Measurements from ENCODE around the gene PLEKHA6. TPM values are rescaled to one million over a fixed set of nuclear protein-coding genes. Genes with fewer than 3 reads are reported as not detected.

The PLEKHA6 gene
- total RNA-seq, 2 donors from 2014 or later, result 24.5 to 49.3 TPM

GRCh38 chr1:204355913-204356312, 3.8 kb downstream of the PLEKHA6 start:
- Histone ChIP-seq H3K27me3 (replicated peaks; ENCODE audit: insufficient read depth) (no peaks in the 10 kb centered on the region), H3K27ac (no peak overlapping the region), H3K4me3 (no peak overlapping the region), H3K9me3 (no peaks in the 10 kb centered on the region), H3K36me3 (no peaks in the 10 kb centered on the region), H3K4me1 (replicated peaks) (no peaks in the 10 kb centered on the region)
- TF ChIP-seq POLR2A (IDR thresholded peaks at IDR 0.05), result no peak
- no peak for TF ChIP-seq POLR2AphosphoS5 (IDR thresholded peaks at IDR 0.05)
- TF ChIP-seq CTCF (IDR thresholded peaks at IDR 0.05), result no peak
- intact Hi-C loops (cut with DNase I), result no loop called here
- 87% methylated on average over 4 of the region's 4 CpGs for WGBS
- no peak for DNase-seq (ENCODE audit: low spot score)

- no peaks in the 10 kb centered on the region for H3K9me3 ChIP-seq
- H3K27me3 ChIP-seq (replicated peaks; ENCODE audit: insufficient read depth), result no peaks in the 10 kb centered on the region
- intact Hi-C loops (cut with DNase I), result loop anchor here (5.0 kb wide), 1 partner anchor 92 kb away; no protein-coding TSS in a partner anchor
- H3K27ac ChIP-seq, result no peak overlapping the region
- no peak overlapping the region for H3K4me3 ChIP-seq
- WGBS, result 80% methylated on average over 6 of the region's 6 CpGs
- TF ChIP-seq POLR2A (IDR thresholded peaks at IDR 0.05) (no peak), POLR2AphosphoS5 (IDR thresholded peaks at IDR 0.05) (no peak), CTCF (IDR thresholded peaks at IDR 0.05) (no peak)
- H3K36me3 ChIP-seq, result no peaks in the 10 kb centered on the region
- no peak for DNase-seq (ENCODE audit: low spot score)
- no peaks in the 10 kb centered on the region for H3K4me1 ChIP-seq (replicated peaks)
These were observed 5.2 kb downstream of the PLEKHA6 start for GRCh38 chr1:204354579-204354978.

- WGBS, result 91% methylated on average over 5 of the region's 5 CpGs
- Histone ChIP-seq H3K36me3 (no peaks in the 10 kb centered on the region), H3K9me3 (no peaks in the 10 kb centered on the region), H3K27ac (no peak overlapping the region), H3K4me1 (replicated peaks) (no peaks in the 10 kb centered on the region), H3K27me3 (replicated peaks; ENCODE audit: insufficient read depth) (no peaks in the 10 kb centered on the region), H3K4me3 (no peak overlapping the region)
- intact Hi-C loops (cut with DNase I), result loop anchor here (5.0 kb wide), 1 partner anchor 91 kb away; no protein-coding TSS in a partner anchor
- no peak for DNase-seq (ENCODE audit: low spot score)
- no peak for TF ChIP-seq POLR2A (IDR thresholded peaks at IDR 0.05)
- no peak for TF ChIP-seq POLR2AphosphoS5 (IDR thresholded peaks at IDR 0.05)
- TF ChIP-seq CTCF (IDR thresholded peaks at IDR 0.05), result no peak
These were observed 6.4 kb downstream of the PLEKHA6 start for GRCh38 chr1:204353213-204353910.

- H3K4me3 ChIP-seq, result no peak overlapping the region
- H3K9me3 ChIP-seq, result no peaks in the 10 kb centered on the region
- no peaks in the 10 kb centered on the region for H3K36me3 ChIP-seq
- intact Hi-C loops (cut with DNase I), result loop anchor here (5.0 kb wide), 1 partner anchor 89 kb away; no protein-coding TSS in a partner anchor
- no peak for DNase-seq (ENCODE audit: low spot score)
- H3K4me1 ChIP-seq (replicated peaks), result no peaks in the 10 kb centered on the region
- WGBS, result 35% methylated on average over 20 of the region's 20 CpGs
- no peaks in the 10 kb centered on the region for H3K27me3 ChIP-seq (replicated peaks; ENCODE audit: insufficient read depth)
- no peak overlapping the region for H3K27ac ChIP-seq
- TF ChIP-seq POLR2A (IDR thresholded peaks at IDR 0.05), result no peak
- TF ChIP-seq CTCF (IDR thresholded peaks at IDR 0.05), result no peak
- TF ChIP-seq POLR2AphosphoS5 (IDR thresholded peaks at IDR 0.05), result no peak
These were observed 8.7 kb downstream of the PLEKHA6 start for GRCh38 chr1:204350857-204351573.

All from prostate gland (tissue), 2 donors.